ENCODE data around the gene TNIK.

TNIK gene

DNA sequence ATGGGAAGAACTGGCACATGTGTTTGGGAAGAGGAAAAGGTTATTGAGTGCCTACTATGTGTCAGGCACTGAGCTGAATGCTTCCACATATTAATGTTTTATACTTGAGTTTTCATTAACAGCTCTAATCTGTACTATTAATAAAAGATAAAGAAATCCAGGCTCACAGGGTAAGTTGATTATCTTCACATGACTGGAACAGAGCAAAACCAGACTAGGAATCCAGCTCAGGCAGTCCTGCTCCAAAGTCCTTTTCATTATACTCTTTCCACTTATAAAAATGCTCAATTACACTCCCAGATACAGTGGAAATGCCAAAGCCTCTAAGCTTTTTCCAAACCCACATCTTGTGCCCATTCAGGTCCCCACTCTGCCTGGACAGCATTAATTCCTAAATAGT is 97.6 kb downstream of the TNIK start:
- DNase-seq (ENCODE audit: low read depth in 3 of 3): no peak

- no peak for DNase-seq (ENCODE audit: low read depth in 3 of 3)
Measured at GRCh38 chr3:171358881-171359198, 101.4 kb downstream of the TNIK start.

DNA sequence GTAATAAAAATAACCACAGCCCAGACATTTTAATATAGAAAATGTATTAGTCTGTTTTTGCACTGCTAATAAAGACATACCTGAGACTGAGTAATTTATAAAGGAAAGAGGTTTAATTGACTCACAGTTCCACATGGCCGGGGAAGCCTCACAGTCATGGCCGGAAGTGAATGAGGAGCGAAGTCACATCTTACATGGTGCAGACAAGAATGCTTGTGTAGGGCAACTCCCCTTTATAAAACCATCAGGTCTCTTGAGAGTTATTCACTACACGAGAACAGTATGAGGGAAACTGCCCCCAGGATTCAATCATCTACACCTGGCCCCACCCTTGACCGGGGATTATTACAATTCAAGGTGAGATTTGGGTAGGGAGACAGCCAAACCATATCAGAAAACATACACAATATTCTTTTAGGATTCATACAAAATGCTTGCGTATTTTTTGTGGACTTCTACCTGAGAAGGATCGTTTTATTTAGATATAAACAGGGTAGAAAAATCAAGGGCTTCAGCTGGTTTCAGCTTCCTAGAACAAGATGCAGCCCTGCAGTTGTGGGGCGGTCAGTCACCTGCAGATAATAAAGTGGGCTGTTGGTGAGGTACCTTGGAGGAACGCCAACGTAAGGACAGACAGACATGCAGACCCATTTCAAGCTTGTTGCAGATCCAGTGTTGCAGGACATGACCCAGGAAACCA is 101.9 kb downstream of the TNIK start:
- no peak for DNase-seq (ENCODE audit: low read depth in 3 of 3)

DNA sequence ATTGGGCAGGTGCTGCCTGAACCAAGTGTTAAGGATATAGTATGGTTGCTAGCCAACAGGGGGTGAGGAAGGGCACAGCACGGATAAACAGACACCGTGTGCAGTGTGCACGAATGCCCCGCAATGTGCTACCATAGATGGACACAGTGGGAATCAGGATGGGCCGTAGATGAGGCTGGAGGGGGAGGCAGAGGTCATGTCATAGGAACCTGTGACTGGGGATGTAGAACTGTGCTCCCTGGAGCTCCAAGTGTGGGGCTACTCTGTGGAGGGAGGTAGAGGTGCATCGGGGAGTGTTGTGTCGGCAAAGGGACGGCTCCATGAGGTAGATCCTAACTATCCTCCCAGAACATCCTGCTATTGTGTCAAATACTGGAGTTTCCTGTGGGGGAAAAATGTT is 102.5 kb downstream of the TNIK start:
- DNase-seq (ENCODE audit: low read depth in 3 of 3): no peak

- DNase-seq (ENCODE audit: low read depth in 3 of 3): no peak
Measured at GRCh38 chr3:171356251-171356650, 104.0 kb downstream of the TNIK start.

DNA sequence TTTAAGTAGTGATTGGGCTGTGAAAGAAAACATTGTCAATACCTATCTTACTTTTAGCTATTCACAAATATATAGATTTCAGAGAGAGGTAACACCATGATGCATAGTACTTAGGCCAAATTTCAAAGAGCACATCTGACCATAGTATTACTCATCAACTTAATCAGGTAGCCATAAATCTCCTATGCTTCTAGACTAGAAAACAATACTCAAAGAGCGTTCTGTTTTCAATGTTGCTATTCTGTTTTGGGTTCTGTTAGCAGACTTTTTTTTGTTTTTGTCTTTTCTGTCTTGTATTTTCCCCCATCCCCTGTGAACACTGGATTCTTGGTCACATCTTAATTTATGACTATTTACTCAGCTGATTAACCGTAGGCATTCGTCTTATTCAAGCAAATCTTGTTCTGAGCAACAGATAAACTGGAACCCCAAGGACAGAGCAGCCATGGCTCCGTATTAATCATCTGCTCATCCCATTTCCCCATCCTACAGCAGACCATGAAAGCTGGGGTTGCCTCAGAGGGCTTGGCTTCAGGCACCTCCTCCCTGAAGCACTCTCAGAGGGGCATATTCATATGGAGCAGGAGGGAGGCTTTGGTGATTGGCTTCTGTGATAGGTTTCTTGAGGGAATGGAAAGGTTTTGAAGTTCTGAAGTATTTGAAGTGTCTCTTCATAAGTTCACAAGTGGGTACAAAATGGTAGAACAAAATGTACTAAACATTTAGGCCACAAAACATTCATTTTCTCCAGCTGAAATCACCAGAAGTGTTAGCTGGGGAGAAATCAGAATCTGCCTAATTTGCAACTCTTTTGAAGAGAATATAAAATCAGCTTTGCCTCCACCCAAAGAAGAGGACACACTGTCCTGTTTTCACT is 105.3 kb downstream of the TNIK start:
- DNase-seq (ENCODE audit: low read depth in 3 of 3): no peak

DNA sequence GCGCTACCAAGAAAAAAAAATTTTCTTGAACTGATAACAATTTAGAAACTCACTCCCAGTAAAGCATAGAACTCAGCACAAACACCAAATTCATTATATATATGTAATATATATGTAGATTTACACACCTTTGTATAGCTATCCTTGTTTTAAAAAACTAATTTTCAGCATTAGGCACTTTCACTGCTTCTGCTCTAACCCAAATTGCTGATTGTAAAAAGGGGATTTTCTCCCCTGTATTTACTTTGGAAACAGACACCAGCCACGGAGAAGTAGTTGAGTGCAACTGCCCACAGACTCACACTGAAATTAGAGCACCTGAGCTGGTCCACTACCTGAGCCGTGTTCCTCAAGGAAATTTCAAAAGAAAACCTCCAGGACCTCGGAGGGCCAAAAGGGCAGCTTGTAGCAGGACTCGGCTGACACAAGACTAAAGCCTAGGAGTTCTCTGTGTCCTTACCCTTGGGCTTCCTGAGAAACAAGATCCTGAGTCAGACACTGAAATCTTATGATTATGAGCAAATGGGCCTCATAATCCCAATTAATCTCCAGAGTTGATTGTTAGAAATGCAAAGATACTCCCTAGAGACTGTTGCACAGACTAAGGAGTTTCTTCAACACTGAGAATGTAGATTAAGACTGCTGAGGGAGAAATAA is 106.0 kb downstream of the TNIK start:
- no peak for DNase-seq (ENCODE audit: low read depth in 3 of 3)

GRCh38 chr3:171353423-171353822 is 106.8 kb downstream of the TNIK start:
- no peak for DNase-seq (ENCODE audit: low read depth in 3 of 3)

GRCh38 chr3:171352387-171352935 is 107.7 kb downstream of the TNIK start:
- DNase-seq (ENCODE audit: low read depth in 3 of 3): no peak

GRCh38 chr3:171351676-171352075 is 108.5 kb downstream of the TNIK start:
- DNase-seq (ENCODE audit: low read depth in 3 of 3): no peak

GRCh38 chr3:171350364-171350763 is 109.8 kb downstream of the TNIK start:
- no peak for DNase-seq (ENCODE audit: low read depth in 3 of 3)

DNA sequence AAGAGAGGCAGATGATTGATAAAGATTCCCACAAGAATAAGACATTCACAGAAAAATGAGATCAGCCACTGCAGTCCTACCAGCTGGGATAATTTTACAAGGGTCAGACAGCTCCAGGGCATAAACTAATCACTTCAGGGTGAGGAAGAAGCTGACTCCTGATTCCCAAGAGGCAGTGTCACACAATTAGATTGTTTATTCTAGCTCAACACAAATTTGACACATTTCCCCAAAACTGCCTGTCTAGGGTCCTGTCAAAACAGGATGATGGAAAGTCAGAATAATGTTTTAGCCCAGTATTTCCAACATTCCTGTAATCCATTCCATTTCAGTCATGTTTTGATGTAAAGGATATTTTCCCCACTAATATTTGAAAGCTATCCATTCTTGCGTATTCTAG is 110.8 kb downstream of the TNIK start:
- no peak for DNase-seq (ENCODE audit: low read depth in 3 of 3)

DNA sequence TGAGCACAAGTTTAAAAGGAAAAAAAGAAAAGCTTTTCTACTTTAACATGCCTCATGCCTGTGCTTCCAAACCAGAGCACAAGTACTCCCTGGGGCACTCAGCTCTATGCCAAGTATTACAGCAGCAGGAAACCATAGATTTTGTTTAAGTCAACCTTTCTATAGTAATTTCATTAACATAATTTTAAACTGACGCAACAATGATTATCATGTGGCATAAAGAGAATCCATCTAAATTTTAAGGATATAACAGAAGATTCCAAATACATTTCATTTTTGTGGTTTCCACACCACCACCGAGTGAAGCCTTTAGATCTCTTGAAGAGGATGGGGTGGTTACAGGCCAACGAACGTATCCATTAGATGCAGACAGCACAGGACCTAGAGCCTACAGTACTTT is 112.1 kb downstream of the TNIK start:
- no peak for DNase-seq (ENCODE audit: low read depth in 3 of 3)

GRCh38 chr3:171347301-171348039 is 112.7 kb downstream of the TNIK start:
- no peak for DNase-seq (ENCODE audit: low read depth in 3 of 3)

- DNase-seq (ENCODE audit: low read depth in 3 of 3): no peak
Measured at GRCh38 chr3:171346582-171347300, 113.5 kb downstream of the TNIK start.

DNA sequence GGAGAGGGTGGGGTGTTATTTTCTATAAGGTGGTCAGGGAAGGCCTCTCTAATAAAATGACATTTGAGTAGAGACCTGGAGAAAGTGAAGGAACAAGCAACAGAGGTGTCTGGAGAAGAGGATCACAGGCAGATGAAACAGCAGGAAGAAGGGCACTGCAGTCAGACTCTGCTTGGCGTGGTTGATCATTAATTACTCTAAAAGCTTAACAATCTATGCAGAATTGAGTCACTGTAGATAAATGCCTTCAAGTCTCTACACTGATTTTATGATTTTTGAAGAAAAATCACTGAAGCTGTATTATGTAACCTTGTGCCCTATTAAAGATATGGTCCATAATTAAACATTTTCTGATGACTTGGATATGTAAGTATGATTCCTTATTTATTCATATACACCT is 114.2 kb downstream of the TNIK start:
- DNase-seq (ENCODE audit: low read depth in 3 of 3): no peak

GRCh38 chr3:171345107-171345843 is 114.9 kb downstream of the TNIK start:
- DNase-seq (ENCODE audit: low read depth in 3 of 3): no peak

GRCh38 chr3:171343693-171344092 is 116.5 kb downstream of the TNIK start:
- DNase-seq (ENCODE audit: low read depth in 3 of 3): no peak

DNA sequence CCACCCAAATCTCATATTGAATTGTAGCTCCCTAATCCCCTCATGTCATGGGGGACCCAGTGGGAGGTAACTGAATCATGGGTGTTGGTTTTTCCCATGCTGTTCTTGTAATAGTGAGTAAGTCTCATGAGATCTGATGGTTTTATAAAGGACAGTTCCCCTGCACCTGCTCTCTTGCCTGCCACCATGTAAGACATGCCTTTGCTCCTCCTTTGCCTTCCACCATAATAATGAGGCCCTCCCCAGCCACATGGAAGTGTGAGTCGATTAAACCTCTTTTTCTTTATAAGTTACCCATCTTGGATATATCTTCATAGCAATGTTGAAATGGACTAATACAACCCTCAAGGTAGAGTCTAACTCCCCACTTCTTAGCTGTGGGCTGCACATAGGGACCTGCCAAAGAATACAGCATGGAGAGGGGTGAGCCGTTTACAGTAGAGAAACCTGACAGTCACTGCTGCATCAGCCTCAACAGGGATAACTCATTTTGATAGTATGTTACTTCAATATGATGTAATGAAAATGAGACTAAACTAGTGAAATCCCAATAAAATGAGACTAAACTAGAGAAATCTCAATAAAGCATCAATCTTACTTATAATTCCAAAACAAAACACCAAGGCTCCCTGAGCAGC is 117.3 kb downstream of the TNIK start:
- no peak for DNase-seq (ENCODE audit: low read depth in 3 of 3)

DNA sequence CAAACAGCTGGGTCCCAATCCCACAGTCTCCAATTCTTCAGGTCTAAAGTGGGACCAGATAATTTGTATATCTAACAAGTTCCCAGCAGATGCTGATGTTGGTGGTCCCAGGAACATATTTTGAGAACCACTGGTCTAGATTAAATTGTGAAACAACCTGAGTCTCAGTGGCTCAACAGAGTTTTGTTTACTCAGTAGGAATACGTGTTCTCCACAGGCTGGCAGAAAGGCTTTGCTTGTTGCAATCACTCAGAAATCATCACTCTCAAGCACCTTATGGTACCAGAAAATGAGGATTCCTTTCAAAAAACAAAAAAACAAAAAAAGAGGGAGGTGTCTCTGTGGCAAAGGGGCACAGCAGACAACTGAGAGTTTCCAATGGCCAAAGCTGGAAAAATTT is 118.0 kb downstream of the TNIK start:
- DNase-seq (ENCODE audit: low read depth in 3 of 3): no peak

Data from stimulated activated CD4-positive, alpha-beta T cell treated with anti-CD3 and anti-CD28 coated beads, TNF-alpha, amount 100 ng/mL, for 48 hours (primary cell).